Measurements from ENCODE around the gene FOXP1.

FOXP1 gene

GRCh38 chr3:71241246-71241901, 342.2 kb downstream of the FOXP1 start:
- no peak for DNase-seq (ENCODE audit: low spot score)

GRCh38 chr3:71240034-71240433, 343.5 kb downstream of the FOXP1 start:
- no peak for DNase-seq (ENCODE audit: low spot score)

GRCh38 chr3:71238355-71238757, 345.2 kb downstream of the FOXP1 start:
- no peak for DNase-seq (ENCODE audit: low spot score)

GRCh38 chr3:71237672-71238071, 345.9 kb downstream of the FOXP1 start:
- DNase-seq (ENCODE audit: low spot score), result no peak

GRCh38 chr3:71235846-71236245, 347.7 kb downstream of the FOXP1 start:
- DNase-seq (ENCODE audit: low spot score), result no peak

GRCh38 chr3:71232895-71233294, 350.6 kb downstream of the FOXP1 start:
- no peak for DNase-seq (ENCODE audit: low spot score)

- no peak for DNase-seq (ENCODE audit: low spot score)
These were observed 351.3 kb downstream of the FOXP1 start for GRCh38 chr3:71232175-71232679.

- no peak for DNase-seq (ENCODE audit: low spot score)
These were observed 351.8 kb downstream of the FOXP1 start for GRCh38 chr3:71231680-71232079.

GRCh38 chr3:71229905-71230657, 353.4 kb downstream of the FOXP1 start:
- no peak for DNase-seq (ENCODE audit: low spot score)

- DNase-seq (ENCODE audit: low spot score), result no peak
These were observed 355.2 kb downstream of the FOXP1 start for GRCh38 chr3:71228156-71228866.

- no peak for DNase-seq (ENCODE audit: low spot score)
These were observed 356.3 kb downstream of the FOXP1 start for GRCh38 chr3:71227270-71227661.

- DNase-seq (ENCODE audit: low spot score), result no peak
These were observed 356.8 kb downstream of the FOXP1 start for GRCh38 chr3:71226565-71227269.

GRCh38 chr3:71225951-71226564, 357.5 kb downstream of the FOXP1 start:
- DNase-seq (ENCODE audit: low spot score), result no peak

- DNase-seq (ENCODE audit: low spot score), result no peak
These were observed 358.4 kb downstream of the FOXP1 start for GRCh38 chr3:71225002-71225684.

GRCh38 chr3:71219744-71220638, 363.5 kb downstream of the FOXP1 start:
- DNase-seq (ENCODE audit: low spot score), result no peak

- DNase-seq (ENCODE audit: low spot score), result no peak
These were observed 365.0 kb downstream of the FOXP1 start for GRCh38 chr3:71218508-71218907.

- DNase-seq (ENCODE audit: low spot score), result no peak
These were observed 365.8 kb downstream of the FOXP1 start for GRCh38 chr3:71217640-71218222.

GRCh38 chr3:71215351-71215750, 368.2 kb downstream of the FOXP1 start:
- DNase-seq (ENCODE audit: low spot score), result no peak

- no peak for DNase-seq (ENCODE audit: low spot score)
These were observed 368.7 kb downstream of the FOXP1 start for GRCh38 chr3:71214797-71215196.

- DNase-seq (ENCODE audit: low spot score), result no peak
These were observed 369.5 kb downstream of the FOXP1 start for GRCh38 chr3:71214016-71214415.
